Body of pancreas (tissue), 4 donors: ENCODE data around the gene TTC13. TPM values are rescaled to one million over a fixed set of nuclear protein-coding genes. Genes with fewer than 3 reads are reported as not detected.

Experiments
- ATAC-seq: fragments of 150-250 bp; one replicate; pipeline ENCODE4 v1.9.1; 2016
- DNase-seq, 4 donors: peaks; one replicate each; pipeline ENCODE4 v3.0.0-alpha.2; 2019
- H3K27ac ChIP-seq, 4 donors: fragments of 200-600 bp; sonication (generic); 1 replicate in 3 of 4; 2 replicates in 1 of 4; pipeline versions ENCODE4 v1.5.1 to v1.6.1; 2016 to 2019; ENCODE audit warnings: mild to moderate bottlenecking in 1 of 4, mixed read lengths in 1 of 4, moderate library complexity in 1 of 4
- H3K27me3 ChIP-seq, 2 donors: fragments of 200-600 bp; sonication (generic); one replicate each; pipeline ENCODE4 v1.6.0; 2016; ENCODE audit warnings: mild to moderate bottlenecking in 1 of 2
- H3K36me3 ChIP-seq, 2 donors: fragments of 200-600 bp; sonication (generic); replicated peaks in 1 of 2; 2 replicates each; pipeline ENCODE4 v1.5.1; 2016; ENCODE audit warnings: low read depth in 2 of 2; ENCODE audit not compliant: insufficient read depth in 1 of 2
- H3K4me1 ChIP-seq: fragments of 200-600 bp; sonication (generic); one replicate; pipeline ENCODE4 v1.6.0; 2016
- H3K4me3 ChIP-seq, 2 donors: fragments of 200-600 bp; sonication (generic); 1 replicate in 1 of 2; 2 replicates in 1 of 2; pipeline ENCODE4 v1.5.1; 2016 to 2019
- H3K9me3 ChIP-seq, 3 donors: fragments of 200-600 bp; sonication (generic); 1 replicate in 2 of 3; 2 replicates in 1 of 3; pipeline ENCODE4 v1.5.1; 2016
- POLR2A ChIP-seq, 3 donors: fragments of 450-650 bp; IDR thresholded peaks; one replicate each; pipeline ENCODE4 v1.6.1; 2016; ENCODE audit warnings: antibody characterized with exemption in 3 of 3, mild to moderate bottlenecking in 2 of 3
- WGBS, 2 donors: methylation state at CpG; one replicate each; pipeline ENCODE4 v1.1.5; 2017; 5-methylcytosine and 5-hydroxymethylcytosine counted together
- intact Hi-C: fragments of 100-400 bp; cut with DNase I; formaldehyde crosslinking; loops from one replicate; pipeline ENCODE4 v1.15.1; 2023
- total RNA-seq, 2 donors: library from RNA; depleted of rRNA; stranded (reverse); fragments of >200 nt; gene quantifications; one replicate each; pipeline ENCODE4 v1.1.0, GENCODE V29; 2016
- TF ChIP-seq, protein P1 (sequence below), 7 experiments: fragments of 450-650 bp in 4 of 7; fragments of 200-600 bp in 3 of 7; sonication (generic) in 3 of 7; IDR thresholded peaks; one replicate each; pipeline ENCODE4 v1.5.1; 2016 to 2019; ENCODE audit warnings: antibody characterized with exemption in 7 of 7

TTC13 gene
- total RNA-seq, 2 donors from 2014 or later, result 18.2 to 24.4 TPM

DNA sequence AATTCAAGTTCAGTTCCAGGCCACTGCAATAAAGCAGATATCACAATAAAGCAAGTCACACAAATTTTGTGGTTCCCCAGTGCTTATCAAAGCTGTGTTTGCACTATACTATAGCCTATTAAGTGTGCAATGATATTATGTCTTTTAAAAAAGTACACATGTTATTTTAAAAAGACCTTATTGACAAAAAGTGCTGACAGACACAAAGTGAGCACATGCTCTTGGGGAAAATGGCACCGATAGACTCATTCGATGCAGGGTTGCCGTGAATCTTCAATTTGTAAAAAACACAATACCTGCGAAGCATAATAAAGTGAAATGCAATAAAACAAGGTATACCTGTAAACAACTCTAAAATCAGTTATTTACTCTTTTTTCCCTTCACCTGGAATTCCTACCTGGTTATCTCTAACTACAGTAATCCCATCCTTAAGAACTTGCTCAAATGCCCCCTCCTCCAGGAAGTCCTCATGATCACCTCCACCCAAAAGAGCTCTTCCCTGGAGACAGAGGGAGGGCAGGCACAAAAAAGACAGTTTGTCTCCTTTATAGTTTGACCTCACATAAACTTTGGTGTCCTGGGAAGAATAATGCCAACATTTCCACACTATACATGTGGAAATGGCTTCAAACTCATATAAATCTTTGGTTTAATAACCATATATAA is 100.6 kb downstream of the TTC13 start:
- WGBS, 2 donors, result 89 to 93% methylated on average over 4 of the region's 4 CpGs
- Histone ChIP-seq H3K4me3 (no peak overlapping the region), H3K27ac (no peak overlapping the region), H3K9me3 (no peaks in the 10 kb centered on the region), H3K27me3 (no peaks in the 10 kb centered on the region), H3K36me3 (no peaks in the 10 kb centered on the region), H3K4me1 (no peaks in the 10 kb centered on the region)
- DNase-seq (no peak), ATAC-seq (no peak)
- intact Hi-C loops, result no loop called here
- no peak for TF ChIP-seq POLR2A (IDR thresholded peaks at IDR 0.05)
- TF ChIP-seq, protein P1, sequence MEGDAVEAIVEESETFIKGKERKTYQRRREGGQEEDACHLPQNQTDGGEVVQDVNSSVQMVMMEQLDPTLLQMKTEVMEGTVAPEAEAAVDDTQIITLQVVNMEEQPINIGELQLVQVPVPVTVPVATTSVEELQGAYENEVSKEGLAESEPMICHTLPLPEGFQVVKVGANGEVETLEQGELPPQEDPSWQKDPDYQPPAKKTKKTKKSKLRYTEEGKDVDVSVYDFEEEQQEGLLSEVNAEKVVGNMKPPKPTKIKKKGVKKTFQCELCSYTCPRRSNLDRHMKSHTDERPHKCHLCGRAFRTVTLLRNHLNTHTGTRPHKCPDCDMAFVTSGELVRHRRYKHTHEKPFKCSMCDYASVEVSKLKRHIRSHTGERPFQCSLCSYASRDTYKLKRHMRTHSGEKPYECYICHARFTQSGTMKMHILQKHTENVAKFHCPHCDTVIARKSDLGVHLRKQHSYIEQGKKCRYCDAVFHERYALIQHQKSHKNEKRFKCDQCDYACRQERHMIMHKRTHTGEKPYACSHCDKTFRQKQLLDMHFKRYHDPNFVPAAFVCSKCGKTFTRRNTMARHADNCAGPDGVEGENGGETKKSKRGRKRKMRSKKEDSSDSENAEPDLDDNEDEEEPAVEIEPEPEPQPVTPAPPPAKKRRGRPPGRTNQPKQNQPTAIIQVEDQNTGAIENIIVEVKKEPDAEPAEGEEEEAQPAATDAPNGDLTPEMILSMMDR (IDR thresholded peaks at IDR 0.05), result no peak

DNA sequence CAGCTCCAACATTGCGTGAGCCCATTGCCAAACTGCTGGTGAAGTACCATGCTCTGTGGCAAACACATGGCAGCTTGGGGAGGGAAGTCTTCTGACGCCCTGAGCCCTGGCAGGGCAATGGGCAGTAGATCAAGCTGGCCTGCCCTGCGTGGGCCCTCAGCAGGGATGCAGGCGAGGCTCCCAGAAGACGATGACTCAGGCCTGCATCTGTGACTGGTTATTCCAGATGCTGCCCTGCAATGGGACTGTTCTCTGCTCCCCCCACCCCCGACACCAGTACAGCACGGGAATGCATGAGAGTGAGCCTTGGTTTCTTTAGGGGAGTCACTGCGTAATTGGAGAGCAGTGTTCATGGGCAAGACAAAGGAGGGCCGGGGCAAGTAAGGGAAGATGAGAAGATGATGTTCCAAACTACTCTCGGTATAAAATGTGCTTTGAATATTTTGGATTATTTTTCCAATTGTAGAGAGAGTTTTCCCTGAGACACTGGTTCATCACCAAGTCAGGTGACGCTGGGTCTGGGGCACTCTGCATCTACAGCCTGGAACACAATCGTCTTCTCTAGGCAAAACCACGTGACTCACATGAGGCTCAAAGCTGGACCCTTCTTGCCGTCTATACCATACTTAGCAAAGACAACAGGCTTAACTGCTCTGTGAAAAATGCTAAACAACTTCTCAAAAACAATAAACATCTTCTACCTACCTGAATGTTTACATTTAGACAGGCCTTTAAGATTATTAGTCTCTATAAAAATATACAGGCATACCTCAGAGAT is 101.3 kb downstream of the TTC13 start:
- WGBS, 2 donors, result 81 to 85% methylated on average over 14 of the region's 14 CpGs
- DNase-seq (no peak), ATAC-seq (no peak)
- Histone ChIP-seq H3K9me3 (no peaks in the 10 kb centered on the region), H3K36me3 (no peaks in the 10 kb centered on the region), H3K4me3 (no peak overlapping the region), H3K27ac (no peak overlapping the region), H3K27me3 (no peaks in the 10 kb centered on the region), H3K4me1 (no peaks in the 10 kb centered on the region)
- intact Hi-C loops, result no loop called here
- TF ChIP-seq POLR2A (IDR thresholded peaks at IDR 0.05), result no peak

DNA sequence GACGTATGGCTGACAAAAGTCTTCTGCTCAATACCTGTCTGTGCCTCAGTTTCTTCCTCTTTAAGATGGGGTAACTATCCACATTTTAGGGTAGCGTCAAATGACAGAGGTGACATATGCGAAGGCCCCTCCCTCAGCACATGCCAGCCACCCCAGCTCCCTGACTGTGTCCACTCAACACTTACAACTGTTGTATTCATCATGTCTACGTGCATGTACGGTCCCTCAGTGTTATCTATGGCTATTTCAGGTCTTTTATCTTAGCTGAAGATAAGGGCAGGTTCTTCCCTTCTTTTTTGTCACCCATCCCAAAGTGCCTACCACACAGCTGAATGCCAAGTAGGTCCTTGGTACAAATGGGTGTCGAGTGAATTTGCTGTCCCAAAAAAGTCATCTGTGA is 102.0 kb downstream of the TTC13 start:
- DNase-seq, result no peak
- 75 to 81% methylated on average over 6 of the region's 6 CpGs for WGBS, 2 donors
- TF ChIP-seq, protein P1 (IDR thresholded peaks at IDR 0.05), result no peak
- no peak for TF ChIP-seq POLR2A (IDR thresholded peaks at IDR 0.05)
- no peak overlapping the region for H3K27ac ChIP-seq
- no peaks in the 10 kb centered on the region for H3K4me1 ChIP-seq
- no peaks in the 10 kb centered on the region for H3K9me3 ChIP-seq
- no peaks in the 10 kb centered on the region for H3K27me3 ChIP-seq
- ATAC-seq, result no peak
- intact Hi-C loops, result no loop called here
- no peak overlapping the region for H3K4me3 ChIP-seq
- no peaks in the 10 kb centered on the region for H3K36me3 ChIP-seq

DNA sequence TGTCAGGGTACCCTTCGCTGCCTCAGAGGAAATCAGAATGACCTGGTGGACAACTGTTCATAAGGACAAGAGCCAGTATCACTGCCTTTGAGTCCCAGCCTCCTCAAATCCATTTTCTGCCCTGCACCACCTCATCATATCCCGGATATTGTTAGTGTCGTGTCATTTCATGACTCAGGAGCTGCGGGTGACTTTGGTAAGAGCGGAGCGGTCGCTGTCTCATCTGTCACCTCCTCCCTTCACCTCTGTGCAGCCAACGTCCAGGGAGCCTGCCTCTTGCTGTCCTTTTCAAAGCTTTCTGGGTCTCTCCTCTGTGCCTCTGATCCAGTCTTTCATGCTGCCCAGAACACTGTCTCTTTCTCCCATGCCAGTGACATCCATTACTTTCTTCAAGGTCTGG is 103.3 kb downstream of the TTC13 start:
- intact Hi-C loops, result no loop called here
- Histone ChIP-seq H3K4me1 (no peaks in the 10 kb centered on the region), H3K4me3 (no peak overlapping the region), H3K36me3 (no peaks in the 10 kb centered on the region), H3K27me3 (no peaks in the 10 kb centered on the region), H3K27ac (no peak overlapping the region), H3K9me3 (no peaks in the 10 kb centered on the region)
- ATAC-seq (no peak), DNase-seq (no peak)
- TF ChIP-seq POLR2A (IDR thresholded peaks at IDR 0.05), result no peak
- TF ChIP-seq, protein P1 (IDR thresholded peaks at IDR 0.05), result no peak
- WGBS, 2 donors, result 88 to 91% methylated on average over 8 of the region's 8 CpGs

DNA sequence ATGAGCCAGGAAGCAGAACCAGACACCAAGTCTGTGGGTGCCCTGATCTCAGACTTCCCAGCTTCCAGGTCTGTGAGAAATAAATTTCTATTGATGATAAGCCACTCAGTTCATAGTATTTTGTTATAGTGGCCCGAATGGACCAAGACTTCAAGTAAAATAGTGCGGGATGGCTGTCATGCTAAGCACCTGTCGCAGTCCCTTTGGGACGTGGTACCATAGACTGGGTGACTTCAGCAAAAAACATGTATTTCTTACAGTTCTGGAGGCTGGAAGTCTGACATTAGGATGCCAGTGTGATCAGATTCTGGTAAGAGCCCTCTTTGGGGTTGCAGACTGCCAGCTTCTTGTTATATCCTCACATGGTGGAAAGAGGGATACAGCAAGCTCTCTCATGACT is 107.7 kb downstream of the TTC13 start:
- DNase-seq (no peak), ATAC-seq (no peak)
- Histone ChIP-seq H3K9me3 (peaks cover 0 to 4% (median 0%) of the 10 kb centered on the region in 3 donors), H3K4me1 (peaks cover 32% of the 10 kb centered on the region), H3K27me3 (no peaks in the 10 kb centered on the region), H3K36me3 (no peaks in the 10 kb centered on the region), H3K27ac (no peak overlapping the region), H3K4me3 (no peak overlapping the region)
- 93 to 94% methylated on average over 4 of the region's 4 CpGs for WGBS, 2 donors
- intact Hi-C loops, result no loop called here
- no peak for TF ChIP-seq POLR2A (IDR thresholded peaks at IDR 0.05)
- TF ChIP-seq, protein P1 (IDR thresholded peaks at IDR 0.05), result no peak
